KBM-7 (cell line): Measurements from ENCODE around the gene SERTM1.

Source experiments
- DNase-seq: peaks from one replicate; pipeline ENCODE4 v3.0.0-alpha.2; 2015
- in situ Hi-C: fragments of 300-500 bp; cut with MboI; formaldehyde crosslinking; loops from 2 replicates; pipeline ENCODE4 v1.14.3; 2020; ENCODE audit warnings: low sequenced_read_pairs, low pct_unique_long_range_greater_than_20kb, mixed read lengths

Gene SERTM1

DNA sequence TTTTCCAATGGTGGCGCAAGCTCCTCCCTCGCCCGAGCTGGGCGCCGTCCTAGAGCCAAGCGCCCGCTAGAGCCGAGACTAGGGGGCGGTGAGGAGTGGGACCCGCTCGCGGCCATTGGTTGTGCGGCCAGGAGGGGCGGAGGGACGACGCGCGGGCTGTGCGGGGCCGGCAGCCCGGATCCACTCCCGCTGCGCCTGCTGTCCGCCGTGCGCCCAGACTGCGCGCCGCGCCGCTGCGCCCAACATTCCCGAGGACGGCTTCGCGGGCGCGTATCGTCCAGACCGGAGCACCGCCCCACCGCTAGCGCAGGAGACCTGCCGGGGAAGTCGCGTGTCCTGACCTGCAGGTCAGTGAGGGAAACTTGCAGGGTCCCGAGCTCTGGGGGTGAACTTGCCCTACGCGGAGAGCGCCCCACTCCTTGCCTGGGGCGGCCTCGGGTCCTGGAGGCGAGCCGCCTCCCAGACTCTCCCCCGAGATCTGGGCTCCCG lies at the start of gene SERTM1:
Gene SERTM1 (plus strand): TSS at position 183 of the 489 bp plus-strand sequence. CDS start 21,059 bp downstream, outside the sequence.
- in situ Hi-C loops, result no loop called here
- peak; percentile 37 for DNase-seq

DNA sequence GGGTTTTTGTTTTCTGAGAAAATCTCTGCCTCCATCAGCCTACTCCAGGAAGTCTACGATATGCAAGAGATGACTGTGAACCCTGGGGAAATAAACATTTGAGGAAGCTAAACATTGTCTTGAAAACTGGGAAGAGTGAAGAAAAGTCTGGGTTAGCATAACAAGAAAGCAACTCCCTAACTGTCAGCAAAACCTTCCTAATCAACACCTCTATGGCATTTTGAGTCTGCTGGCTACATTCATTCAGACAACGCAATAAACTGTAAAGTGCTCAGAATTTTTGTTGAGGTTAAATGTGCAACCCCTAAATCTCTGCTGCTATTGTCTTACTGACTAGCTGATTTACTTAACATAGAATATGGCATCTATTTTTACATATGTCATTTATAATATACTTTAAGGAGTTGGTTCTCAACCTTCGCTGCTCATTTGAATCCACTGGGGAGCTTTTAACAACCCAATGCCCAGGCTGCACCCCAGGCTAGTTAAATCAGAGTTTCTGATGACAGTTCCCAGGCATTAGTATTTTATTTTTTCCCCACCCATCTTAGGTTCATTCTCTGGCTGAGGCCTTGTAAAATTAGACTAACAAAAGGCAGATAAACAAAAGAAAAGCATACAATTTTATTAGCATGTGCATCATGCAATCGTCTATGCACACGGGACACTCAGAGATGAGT lies 45.3 kb upstream of the SERTM1 start:
- no peak for DNase-seq
- in situ Hi-C loops, result no loop called here

DNA sequence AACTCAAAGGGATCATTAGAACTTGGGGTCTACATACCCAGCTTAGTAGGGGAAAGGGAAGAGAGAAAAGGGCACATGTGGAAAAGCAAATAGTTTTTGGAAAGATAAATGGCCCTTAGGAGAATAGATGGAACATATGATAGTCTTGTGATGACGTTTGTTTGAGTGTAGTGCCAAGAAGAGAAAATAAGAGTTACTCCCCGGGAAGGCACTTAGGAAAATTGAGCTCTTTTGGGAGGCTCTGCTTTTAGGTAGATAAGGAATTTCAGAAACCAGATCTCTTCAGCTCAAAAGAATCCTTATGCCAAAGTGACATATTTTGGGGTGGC lies 44.8 kb upstream of the SERTM1 start:
- in situ Hi-C loops, result no loop called here
- no peak for DNase-seq

DNA sequence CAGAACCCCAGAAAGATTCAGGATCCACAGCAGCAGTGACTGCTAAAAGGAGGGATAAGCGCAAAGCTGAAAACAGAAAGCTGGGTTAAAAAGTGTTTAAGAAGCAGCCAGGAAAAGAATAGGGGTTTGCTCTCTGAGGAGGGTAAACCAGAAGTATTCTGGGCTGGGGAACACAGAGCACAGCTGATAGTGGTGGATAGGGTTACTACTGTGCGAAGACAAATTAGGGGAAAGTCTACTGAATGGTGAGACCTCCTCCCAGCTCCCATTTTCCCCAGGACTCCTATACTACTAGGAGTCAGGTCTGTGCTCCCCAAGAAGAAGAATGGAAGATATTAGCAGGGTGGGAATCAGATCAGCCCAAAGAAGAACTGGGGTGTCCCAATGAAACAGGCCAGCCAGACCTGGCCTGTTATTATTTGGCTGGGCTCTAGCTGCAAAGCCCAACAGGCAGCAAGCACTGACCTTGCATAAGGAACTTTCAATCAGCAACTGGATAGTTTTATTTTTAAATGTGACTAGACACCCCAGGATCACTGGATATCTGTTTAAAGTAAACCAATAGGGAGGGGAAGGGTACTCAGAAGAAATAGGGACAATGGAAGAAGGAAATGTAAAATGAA lies 43.5 kb upstream of the SERTM1 start:
- no peak for DNase-seq
- in situ Hi-C loops, result no loop called here

DNA sequence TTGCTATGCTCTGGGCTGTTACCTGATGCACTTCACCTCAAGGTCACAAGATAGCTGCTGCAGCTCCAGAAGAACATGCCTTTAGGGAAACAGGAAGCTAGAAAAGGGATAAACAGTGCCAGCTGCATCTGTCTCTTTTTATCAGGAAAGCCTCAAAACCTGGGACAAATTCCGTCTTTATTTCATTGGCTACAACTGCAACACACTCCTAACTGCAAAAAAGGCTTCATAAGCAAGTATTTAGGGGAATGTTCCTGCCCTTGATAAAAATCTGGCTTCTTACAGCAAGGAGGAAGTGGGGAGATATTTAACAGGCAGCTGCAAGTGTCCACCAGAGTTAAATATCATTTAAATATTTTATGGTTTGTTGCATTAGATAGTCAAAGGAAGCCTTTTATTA lies 34.2 kb upstream of the SERTM1 start:
- no peak for DNase-seq
- in situ Hi-C loops, result no loop called here

DNA sequence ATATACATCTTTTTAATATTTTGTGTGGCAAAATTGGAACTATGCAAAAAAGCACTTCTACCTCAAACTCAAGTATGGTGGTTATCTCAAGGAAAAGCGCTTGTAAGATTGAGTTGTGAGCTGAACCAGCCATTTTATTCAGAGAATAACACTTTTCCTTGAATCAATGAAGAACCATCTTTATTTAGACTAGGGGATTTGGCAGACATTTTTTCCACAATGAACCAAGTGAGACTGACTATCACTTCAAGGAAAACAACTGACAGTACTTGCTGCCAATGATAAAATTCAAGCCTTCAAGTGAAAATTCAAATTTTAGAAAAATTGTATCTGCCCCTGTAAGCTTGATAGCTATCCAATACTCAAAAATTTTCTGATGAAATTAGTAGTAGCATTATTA lies 23.2 kb upstream of the SERTM1 start:
- in situ Hi-C loops, result no loop called here
- DNase-seq, result no peak

DNA sequence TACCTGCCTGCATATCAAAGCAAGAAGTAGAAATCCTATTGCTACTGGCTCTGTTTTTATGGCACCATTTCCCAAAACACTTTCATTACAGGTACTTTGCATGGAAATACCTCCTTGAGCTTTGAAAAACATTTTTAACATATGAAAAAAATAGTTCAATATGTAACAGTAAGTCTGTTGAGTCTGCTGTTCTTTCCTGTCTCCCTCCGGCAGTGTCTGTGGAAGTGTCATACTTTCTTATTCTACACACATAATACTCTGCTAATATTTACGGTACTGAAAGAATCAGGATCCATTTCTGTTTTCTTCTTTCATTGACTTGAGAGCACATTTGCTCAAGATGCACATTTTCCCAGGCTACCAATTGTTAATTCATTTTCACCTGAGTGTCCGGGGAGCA lies 8.2 kb upstream of the SERTM1 start:
- in situ Hi-C loops, result no loop called here
- no peak for DNase-seq

DNA sequence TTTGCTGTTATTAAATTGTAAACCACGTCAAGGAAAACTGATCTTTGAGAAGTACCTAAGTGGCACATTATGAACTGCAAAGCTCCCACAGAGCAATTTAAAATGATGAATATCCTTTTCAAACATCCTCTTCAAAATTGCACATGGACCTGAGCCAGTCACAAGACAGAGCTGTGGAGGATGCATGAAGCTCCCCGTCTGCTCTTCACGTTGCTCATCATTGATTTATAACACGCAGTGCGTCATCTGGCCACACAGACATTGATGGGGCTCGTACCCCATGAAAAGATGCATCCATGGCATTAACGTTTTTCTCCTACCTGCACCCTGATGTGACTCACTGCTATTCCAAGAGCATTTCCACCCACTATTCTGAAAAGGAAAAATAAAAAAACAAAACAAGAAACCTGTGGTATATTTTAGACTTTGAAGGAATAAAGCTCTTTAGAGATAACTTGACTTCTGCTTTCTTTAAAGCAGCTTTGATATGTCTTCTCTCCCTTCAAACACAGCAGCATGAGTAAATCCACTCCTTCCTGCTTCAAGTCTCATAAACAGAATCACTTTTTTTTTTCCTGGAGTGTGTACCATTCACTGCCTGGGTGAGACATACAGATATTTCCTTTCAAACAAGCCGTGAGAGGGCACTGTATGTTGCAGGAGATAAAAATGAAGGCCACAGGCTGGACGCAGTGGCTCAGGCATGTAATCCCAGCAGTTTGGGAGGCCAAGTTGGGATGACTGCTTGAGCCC lies 7.2 kb upstream of the SERTM1 start:
- DNase-seq, result no peak
- in situ Hi-C loops, result no loop called here

DNA sequence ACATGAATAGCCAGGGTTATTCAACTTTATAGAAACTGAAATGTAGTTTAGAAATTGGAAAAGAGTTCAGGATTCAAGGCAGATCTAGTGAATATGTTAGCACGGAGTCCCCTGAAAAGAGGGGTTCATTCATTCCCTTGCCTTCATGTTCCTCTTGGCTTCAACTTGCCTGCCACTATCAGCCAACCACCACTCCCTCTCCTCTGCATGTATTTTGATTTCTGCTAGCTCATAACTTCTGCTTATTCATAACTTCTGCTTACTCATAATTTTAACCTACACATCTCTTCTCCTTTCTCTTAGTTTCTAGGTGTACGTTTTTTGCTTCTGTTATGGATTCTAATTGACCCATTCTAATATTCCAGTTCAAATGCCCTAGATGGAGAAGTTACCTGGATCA lies 5.5 kb upstream of the SERTM1 start:
- in situ Hi-C loops, result no loop called here
- DNase-seq, result no peak

DNA sequence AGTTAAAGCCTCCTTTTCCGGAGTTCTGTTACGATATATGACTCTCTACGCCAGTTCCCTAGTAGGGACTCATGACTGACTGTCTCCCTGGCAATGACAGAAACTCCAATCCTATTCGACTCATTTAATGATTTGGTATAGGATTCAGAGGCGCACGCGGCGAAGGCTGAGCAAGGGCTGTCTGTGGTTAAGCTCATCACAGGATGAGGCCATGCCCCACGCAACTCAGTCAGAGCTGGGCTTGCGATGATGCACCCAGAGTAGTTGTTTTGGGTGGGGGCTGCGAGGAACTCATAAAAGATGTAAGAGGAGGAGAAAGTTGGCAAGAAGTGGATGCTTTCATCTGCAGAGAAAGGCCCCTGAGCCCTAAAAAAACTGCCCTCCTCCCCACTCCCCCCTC lies 468 bp upstream of the SERTM1 start:
- DNase-seq, result no peak
- in situ Hi-C loops, result no loop called here

DNA sequence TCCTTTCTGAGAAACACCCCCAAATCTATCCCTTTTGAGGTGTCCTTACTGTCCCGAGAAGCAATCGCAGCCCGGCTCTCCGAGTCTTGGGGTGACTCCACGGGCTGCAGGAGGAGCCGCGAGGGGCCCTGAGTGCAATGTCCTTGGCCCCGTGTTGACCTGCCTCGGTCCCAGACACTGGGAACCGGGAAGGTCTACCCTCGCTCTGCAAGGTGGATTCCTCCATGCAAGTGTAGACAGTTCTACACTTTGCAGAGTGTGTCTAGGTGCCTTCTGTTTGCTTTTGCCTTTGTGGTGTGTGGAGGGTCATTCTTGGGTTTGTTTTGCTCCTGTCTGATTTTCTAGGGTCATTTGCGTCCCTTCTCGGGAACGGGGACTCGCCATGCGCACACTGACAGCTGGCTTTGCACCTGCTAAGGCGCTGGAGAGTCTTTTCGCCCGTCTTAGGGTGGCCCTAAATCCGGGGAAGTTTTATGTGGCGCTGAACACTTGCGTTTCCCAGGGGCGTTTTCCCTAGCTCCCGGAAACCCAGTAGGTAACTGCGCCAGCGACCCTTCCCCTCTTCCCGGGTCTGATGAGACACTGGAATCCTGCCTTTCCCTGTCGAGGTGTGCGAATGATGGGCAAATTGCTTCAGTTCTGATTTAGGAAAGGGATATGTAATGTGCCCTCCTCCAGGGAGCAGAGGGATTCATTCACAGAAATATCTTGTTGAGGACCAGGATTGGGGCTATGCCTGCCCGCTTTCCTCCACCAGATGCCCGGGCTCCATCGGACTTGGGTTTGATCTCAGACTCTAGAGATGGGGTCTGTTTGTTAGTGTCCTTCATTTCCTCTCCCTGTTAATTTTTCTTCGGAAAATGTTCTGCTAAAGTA lies 755 bp downstream of the SERTM1 start:
- in situ Hi-C loops, result no loop called here
- no peak for DNase-seq

DNA sequence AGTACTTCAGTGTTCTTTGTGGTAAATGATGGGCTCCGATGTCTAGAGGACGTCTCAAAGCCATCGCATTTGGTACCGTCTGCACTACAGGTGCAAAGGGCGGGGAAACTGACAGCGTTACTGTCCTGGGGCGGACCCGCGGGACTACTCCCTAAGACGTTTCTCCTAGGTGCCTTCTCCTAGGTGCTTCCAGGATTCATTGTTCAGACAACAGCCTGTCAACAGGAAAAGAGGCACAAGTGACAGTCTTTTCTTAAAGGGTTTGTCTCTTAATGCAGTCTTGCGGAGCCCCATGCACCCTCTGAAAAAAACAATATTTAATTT lies 1.4 kb downstream of the SERTM1 start:
- DNase-seq, result no peak
- in situ Hi-C loops, result no loop called here

DNA sequence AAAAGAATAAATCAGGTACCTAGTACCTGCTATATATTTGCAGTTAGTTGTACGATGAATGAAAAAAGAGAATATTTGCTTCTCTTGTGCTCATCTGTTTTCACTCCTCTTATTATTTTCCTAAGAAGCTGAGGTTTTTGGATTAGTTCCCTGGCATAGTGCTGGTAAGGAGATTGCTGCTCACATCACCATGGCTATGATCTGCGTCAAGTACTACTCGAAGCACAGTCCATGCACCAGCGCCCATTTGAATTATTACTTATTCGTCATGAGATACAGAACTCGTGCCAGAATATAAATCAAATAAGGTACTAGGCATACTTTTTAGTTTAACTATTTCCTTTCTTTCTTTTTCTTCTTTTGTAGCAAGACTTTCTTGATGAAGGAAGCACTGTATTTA lies 7.1 kb downstream of the SERTM1 start:
- in situ Hi-C loops, result no loop called here
- DNase-seq, result no peak

DNA sequence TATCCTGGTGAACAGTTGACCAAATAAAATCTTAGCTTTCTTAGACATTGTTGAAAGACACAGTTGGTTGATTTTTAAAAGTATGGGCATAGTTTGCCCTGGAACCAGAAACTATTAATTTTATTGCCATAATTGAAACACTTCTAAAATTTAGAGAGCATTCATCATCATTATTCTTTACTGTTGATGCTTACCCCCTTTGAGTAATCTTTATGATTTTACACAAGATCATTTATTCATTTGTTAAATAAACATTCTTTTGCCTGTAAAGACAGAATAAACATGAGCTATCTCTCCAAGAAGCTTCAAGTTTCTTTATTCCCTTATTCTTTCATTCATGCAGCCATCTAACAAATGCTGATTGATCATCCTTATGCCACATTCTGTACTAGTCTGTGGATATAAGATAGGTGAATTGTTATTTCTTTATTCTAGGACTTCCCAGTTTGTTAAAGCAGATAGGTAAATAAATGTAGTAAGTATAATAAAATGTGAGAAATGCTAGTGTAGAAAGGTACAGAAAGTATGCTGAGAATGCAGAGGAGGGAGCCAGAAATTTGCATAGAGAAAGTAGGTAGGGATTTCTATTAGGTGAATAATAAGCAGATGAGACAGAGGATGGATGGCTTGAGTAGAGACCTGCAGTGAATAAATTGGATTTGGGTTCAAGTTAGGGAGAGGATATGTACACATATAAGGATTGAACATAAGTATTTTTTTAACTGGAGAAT lies 8.2 kb downstream of the SERTM1 start:
- no peak for DNase-seq
- in situ Hi-C loops, result no loop called here

DNA sequence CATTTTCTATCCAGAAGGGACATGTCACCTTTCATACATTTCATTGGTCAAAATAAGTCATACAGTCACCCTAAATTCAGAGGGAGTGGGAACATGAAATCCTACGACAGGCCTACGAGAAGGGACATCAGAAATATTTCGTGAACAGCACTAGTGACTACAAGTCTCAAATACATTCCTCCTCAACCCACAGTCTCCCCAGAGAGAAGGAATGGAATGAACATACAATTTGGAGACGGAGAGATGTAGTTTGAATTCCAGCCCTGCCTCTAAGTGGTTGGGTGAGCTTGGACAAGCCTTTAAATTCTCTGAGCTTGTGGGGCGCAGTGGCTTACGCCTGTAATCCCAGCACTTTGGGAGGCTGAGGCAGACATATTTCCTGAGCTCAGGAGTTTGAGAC lies 9.9 kb downstream of the SERTM1 start:
- no peak for DNase-seq
- in situ Hi-C loops, result no loop called here

DNA sequence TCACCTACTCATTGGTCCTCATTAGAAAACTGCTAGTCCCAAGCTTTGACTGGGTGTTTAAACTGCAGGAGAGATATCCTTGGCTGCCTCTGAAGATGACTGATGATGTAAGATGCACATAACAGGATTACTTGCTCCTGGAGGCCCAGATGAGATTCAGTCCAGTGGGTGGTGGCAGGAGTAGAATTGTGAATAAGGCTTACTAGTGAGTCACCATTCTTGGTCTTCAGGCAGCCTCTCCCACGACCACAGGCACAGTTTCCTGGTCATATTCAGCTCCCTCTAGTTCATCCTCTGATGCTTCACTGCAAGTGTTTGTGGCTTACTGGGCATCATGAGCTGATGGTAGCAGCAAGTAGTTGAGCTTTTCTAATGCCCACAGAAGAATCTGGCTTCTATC lies 12.1 kb downstream of the SERTM1 start:
- in situ Hi-C loops, result no loop called here
- no peak for DNase-seq

DNA sequence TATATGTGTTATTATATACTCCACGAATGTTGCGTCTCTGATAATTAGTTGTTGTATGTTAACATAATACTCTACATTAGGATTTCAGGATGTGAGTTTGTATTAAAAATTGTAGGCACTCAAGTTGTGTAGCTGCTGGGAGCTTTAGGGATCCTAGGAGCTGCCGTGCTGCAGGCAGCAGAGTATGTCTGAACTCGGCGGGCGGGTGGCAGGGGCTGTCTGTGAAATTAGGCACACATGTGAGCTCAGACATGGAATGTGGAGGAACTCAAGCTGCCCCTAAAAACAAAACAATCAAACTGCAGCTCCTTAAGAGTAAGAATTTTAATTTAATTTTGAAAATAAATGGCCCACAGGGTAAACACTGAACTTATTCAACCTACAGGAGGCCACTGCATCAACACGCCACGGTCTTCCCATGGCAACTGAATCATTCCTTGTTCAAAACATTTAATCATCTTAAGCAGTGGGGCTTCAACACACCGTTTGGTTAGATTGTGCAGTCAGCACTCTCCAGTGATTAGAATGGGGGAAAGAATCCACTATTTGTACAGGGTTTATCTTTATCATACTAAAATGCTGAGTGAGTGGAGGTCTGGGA lies 22.7 kb downstream of the SERTM1 start:
- in situ Hi-C loops, result no loop called here
- DNase-seq, result no peak

DNA sequence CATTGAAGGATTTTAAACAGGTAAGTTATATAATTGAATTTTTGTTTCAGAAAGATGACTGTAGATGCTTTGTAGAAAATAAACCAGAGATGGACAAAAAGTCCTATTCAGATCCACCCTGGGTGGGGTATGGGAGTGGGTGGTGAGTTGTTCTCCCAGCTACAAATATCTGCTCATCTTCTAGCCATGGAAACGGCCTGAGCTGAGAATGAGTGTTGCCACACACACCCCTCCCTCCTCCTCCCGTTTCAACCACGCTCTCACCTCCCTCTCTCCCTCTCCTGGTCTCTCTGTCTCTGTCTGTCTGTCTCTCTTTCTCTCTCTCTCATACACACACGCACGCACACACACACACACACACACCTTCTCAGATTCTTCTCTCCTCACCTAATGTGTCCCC lies 26.4 kb downstream of the SERTM1 start:
- in situ Hi-C loops, result no loop called here
- DNase-seq, result no peak

DNA sequence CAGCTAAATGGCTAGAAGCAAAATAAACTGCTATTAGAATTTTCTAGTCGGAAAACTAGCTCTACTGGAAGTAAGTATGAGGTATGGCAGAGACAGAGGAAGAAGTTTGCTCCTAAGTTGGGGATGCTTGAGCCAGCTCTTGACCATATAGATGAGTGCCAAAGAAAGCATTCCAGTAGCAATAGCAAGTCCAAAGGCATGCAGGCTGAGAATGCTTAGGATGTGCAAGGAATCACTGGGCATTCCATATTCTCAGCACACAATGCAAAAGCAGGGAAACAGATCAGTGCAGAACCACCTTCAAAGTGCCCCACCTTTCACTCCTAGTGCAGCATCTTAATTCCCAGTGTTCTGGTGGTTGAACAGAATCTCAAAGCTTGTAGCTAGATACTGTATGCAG lies 32.9 kb downstream of the SERTM1 start:
- DNase-seq, result no peak
- in situ Hi-C loops, result no loop called here
